ENCODE data around the gene NAPA. TPM values are rescaled to one million over a fixed set of nuclear protein-coding genes. Genes with fewer than 3 reads are reported as not detected.

NAPA gene
- total and polyA plus RNA-seq, 5 experiments from 2014 or later: 85.3 to 116 (median 89.6) TPM

- H3K27ac Mint-ChIP-seq: no peak overlapping the region
- peaks cover 0 to 3% (median under 1%) of the 10 kb centered on the region in 3 donors for H3K36me3 Mint-ChIP-seq
- no peak for ATAC-seq
Measured at GRCh38 chr19:47479701-47480503, 35.0 kb downstream of the NAPA start.

GRCh38 chr19:47476438-47476972 is 38.4 kb downstream of the NAPA start:
- Mint-ChIP-seq H3K4me3 (no peak overlapping the region), H3K27ac (no peak overlapping the region), H3K27me3 (peaks cover 7 to 35% (median 12%) of the 10 kb centered on the region in 5 donors), H3K9me3 (no peaks in the 10 kb centered on the region), H3K4me1 (peaks cover 2 to 15% (median 8%) of the 10 kb centered on the region in 4 donors), H3K36me3 (peaks cover 0 to 3% (median 3%) of the 10 kb centered on the region in 3 donors)
- POLR2A ChIA-PET: interaction anchor here (0.7 kb wide), 2 partner anchors 108 to 225 kb away, joined by 4 to 5 read pairs; no protein-coding TSS in a partner anchor
- no peak for ATAC-seq
- no peak for DNase-seq

More at GRCh38 chr19:47479701-47480503, 35.0 kb downstream of the NAPA start:
- Mint-ChIP-seq H3K9me3 (no peaks in the 10 kb centered on the region), H3K4me1 (peaks cover 6 to 26% (median 16%) of the 10 kb centered on the region in 4 donors), H3K4me3 (no peak overlapping the region), H3K27me3 (peaks cover 0 to 7% (median under 1%) of the 10 kb centered on the region in 5 donors)
- no peak for DNase-seq
- POLR2A ChIA-PET: interaction anchor here (0.6 kb wide), 1 partner anchor 36 kb away, joined by 3 read pairs; no protein-coding TSS in a partner anchor

GRCh38 chr19:47475465-47475864 is 39.4 kb downstream of the NAPA start:
- peaks cover 0 to 6% (median 3%) of the 10 kb centered on the region in 3 donors for H3K36me3 Mint-ChIP-seq
- no peaks in the 10 kb centered on the region for H3K9me3 Mint-ChIP-seq
- DNase-seq: no peak
- no peak for ATAC-seq
- peaks cover 8 to 21% (median 11%) of the 10 kb centered on the region in 4 donors for H3K4me1 Mint-ChIP-seq
- H3K4me3 Mint-ChIP-seq: no peak overlapping the region
- H3K27ac Mint-ChIP-seq: peak overlapping the region in 1 of 10 donors; percentile 28
- H3K27me3 Mint-ChIP-seq: peaks cover 12 to 46% (median 21%) of the 10 kb centered on the region in 5 donors
- POLR2A ChIA-PET: no interaction called here

- H3K27ac Mint-ChIP-seq: no peak overlapping the region
- peaks cover 22 to 66% (median 38%) of the 10 kb centered on the region in 5 donors for H3K27me3 Mint-ChIP-seq
- DNase-seq (no peak), ATAC-seq (no peak)
- POLR2A ChIA-PET: interaction anchor here (0.6 kb wide), 1 partner anchor 1477 kb away, joined by 5 read pairs; no protein-coding TSS in a partner anchor
- H3K36me3 Mint-ChIP-seq: peaks cover 0 to 6% (median 3%) of the 10 kb centered on the region in 3 donors
- H3K4me1 Mint-ChIP-seq: peaks cover 8 to 23% (median 14%) of the 10 kb centered on the region in 4 donors
- H3K9me3 Mint-ChIP-seq: no peaks in the 10 kb centered on the region
- no peak overlapping the region for H3K4me3 Mint-ChIP-seq
Measured at GRCh38 chr19:47473336-47473735, 41.5 kb downstream of the NAPA start.

GRCh38 chr19:47471733-47472457 is 43.0 kb downstream of the NAPA start, which contains the start of gene SLC8A2:
TSS of gene SLC8A2 (minus strand) at chr19:47471893. CDS start at chr19:47466403, 5,490 bp downstream.
- Mint-ChIP-seq H3K27me3 (peaks cover 27 to 74% (median 45%) of the 10 kb centered on the region in 5 donors), H3K4me3 (peak within 1 kb of the TSS; percentile 37 to 75 (median 62)), H3K36me3 (peaks cover 0 to 6% (median 3%) of the 10 kb centered on the region in 3 donors), H3K4me1 (peaks cover 8 to 23% (median 15%) of the 10 kb centered on the region in 4 donors), H3K27ac (peak within 1 kb of the TSS in 6 of 10 donors; percentile 25 to 88 (median 57)), H3K9me3 (no peaks in the 10 kb centered on the region)
- peak; percentile 76 to 81 for ATAC-seq
- POLR2A ChIA-PET: interaction anchor here (0.5 kb wide), 1 partner anchor 84 kb away, joined by 3 read pairs; no protein-coding TSS in a partner anchor
- DNase-seq: peak; percentile 36 to 85 (median 72)

GRCh38 chr19:47471381-47471732 is 43.5 kb downstream of the NAPA start:
- peaks cover 0 to 6% (median 3%) of the 10 kb centered on the region in 3 donors for H3K36me3 Mint-ChIP-seq
- H3K4me3 Mint-ChIP-seq: peak overlapping the region in 7 of 10 donors; percentile 37 to 75 (median 53)
- POLR2A ChIA-PET: no interaction called here
- ATAC-seq: peak in 1 of 2 donors; percentile 16
- H3K4me1 Mint-ChIP-seq: peaks cover 8 to 23% (median 15%) of the 10 kb centered on the region in 4 donors
- H3K27ac Mint-ChIP-seq: peak overlapping the region in 3 of 10 donors; percentile 47 to 70 (median 67)
- no peaks in the 10 kb centered on the region for H3K9me3 Mint-ChIP-seq
- no peak for DNase-seq
- peaks cover 27 to 74% (median 45%) of the 10 kb centered on the region in 5 donors for H3K27me3 Mint-ChIP-seq

GRCh38 chr19:47470447-47471195 is 44.2 kb downstream of the NAPA start:
- POLR2A ChIA-PET: interaction anchor here (1.1 kb wide), 1 partner anchor 422 kb away, joined by 3 read pairs; the partner anchor contains the start of gene TMEM160

GRCh38 chr19:47469719-47470118 is 45.1 kb downstream of the NAPA start:
- peaks cover 26 to 83% (median 46%) of the 10 kb centered on the region in 5 donors for H3K27me3 Mint-ChIP-seq
- no peak overlapping the region for H3K4me3 Mint-ChIP-seq
- H3K27ac Mint-ChIP-seq: peak overlapping the region in 1 of 10 donors; percentile 3
- peaks cover 8 to 23% (median 15%) of the 10 kb centered on the region in 4 donors for H3K4me1 Mint-ChIP-seq
- DNase-seq (no peak), ATAC-seq (no peak)
- peaks cover 0 to 3% (median under 1%) of the 10 kb centered on the region in 3 donors for H3K36me3 Mint-ChIP-seq
- no peaks in the 10 kb centered on the region for H3K9me3 Mint-ChIP-seq
- POLR2A ChIA-PET: interaction anchor here (1.1 kb wide), 1 partner anchor 421 kb away, joined by 3 read pairs; the partner anchor contains the start of gene TMEM160

More at GRCh38 chr19:47470447-47471195, 44.2 kb downstream of the NAPA start:
- DNase-seq: no peak
- H3K4me3 Mint-ChIP-seq: peak overlapping the region in 9 of 10 donors; percentile 27 to 75 (median 41)
- peaks cover 27 to 76% (median 45%) of the 10 kb centered on the region in 5 donors for H3K27me3 Mint-ChIP-seq
- H3K27ac Mint-ChIP-seq: peak overlapping the region in 3 of 10 donors; percentile 28 to 70 (median 53)
- no peak for ATAC-seq
- peaks cover 8 to 23% (median 15%) of the 10 kb centered on the region in 4 donors for H3K4me1 Mint-ChIP-seq
- H3K9me3 Mint-ChIP-seq: no peaks in the 10 kb centered on the region
- peaks cover 0 to 6% (median 3%) of the 10 kb centered on the region in 3 donors for H3K36me3 Mint-ChIP-seq

GRCh38 chr19:47469363-47469700 is 45.5 kb downstream of the NAPA start:
- Mint-ChIP-seq H3K27ac (no peak overlapping the region), H3K4me3 (no peak overlapping the region), H3K27me3 (peaks cover 26 to 81% (median 46%) of the 10 kb centered on the region in 5 donors), H3K36me3 (peaks cover 0 to 3% (median 0%) of the 10 kb centered on the region in 3 donors), H3K9me3 (no peaks in the 10 kb centered on the region), H3K4me1 (peaks cover 8 to 23% (median 15%) of the 10 kb centered on the region in 4 donors)
- no peak for ATAC-seq
- POLR2A ChIA-PET: no interaction called here
- DNase-seq: no peak

- H3K4me3 Mint-ChIP-seq: no peak overlapping the region
- no peak for ATAC-seq
- H3K9me3 Mint-ChIP-seq: no peaks in the 10 kb centered on the region
- peaks cover 8 to 23% (median 15%) of the 10 kb centered on the region in 4 donors for H3K4me1 Mint-ChIP-seq
- no peak for DNase-seq
- POLR2A ChIA-PET: no interaction called here
- H3K36me3 Mint-ChIP-seq: peaks cover 0 to 3% (median 0%) of the 10 kb centered on the region in 3 donors
- peaks cover 26 to 72% (median 47%) of the 10 kb centered on the region in 5 donors for H3K27me3 Mint-ChIP-seq
- peak overlapping the region in 1 of 10 donors; percentile 56 for H3K27ac Mint-ChIP-seq
Measured at GRCh38 chr19:47467914-47468313, 46.9 kb downstream of the NAPA start.

- H3K4me3 Mint-ChIP-seq: no peak overlapping the region
- ATAC-seq (no peak), DNase-seq (no peak)
- H3K4me1 Mint-ChIP-seq: peaks cover 2 to 10% (median 8%) of the 10 kb centered on the region in 4 donors
- H3K27me3 Mint-ChIP-seq: peaks cover 24 to 71% (median 44%) of the 10 kb centered on the region in 5 donors
- peaks cover 0 to under 1% (median 0%) of the 10 kb centered on the region in 3 donors for H3K36me3 Mint-ChIP-seq
- H3K9me3 Mint-ChIP-seq: no peaks in the 10 kb centered on the region
- H3K27ac Mint-ChIP-seq: no peak overlapping the region
- POLR2A ChIA-PET: interaction anchor here (0.6 kb wide), 1 partner anchor 17 kb away, joined by 4 read pairs; no protein-coding TSS in a partner anchor
Measured at GRCh38 chr19:47465957-47466356, 48.9 kb downstream of the NAPA start.
